GM12891 (cell line): Measurements from ENCODE around the gene GRM1.
"Not testable (repeated sequence)": the region's sequence is repeated elsewhere in the genome, so short reads cannot be mapped to it uniquely, and the experiment has no call there.

ENCODE experiments used
- DNase-seq: peaks from one replicate; pipeline ENCODE4 v3.0.0; 2011; ENCODE audit warnings: low spot score; ENCODE audit not compliant: insufficient read length
- FAIRE-seq: peaks from 2 replicates; lab custom pipeline; 2011; peaks lifted over from hg19 to GRCh38; lab: Jason Lieb, UNC
- PAX5 ChIP-seq: IDR thresholded peaks from 2 replicates; pipeline ENCODE4 v1.6.1; 2011; ENCODE audit warnings: low read length, moderate library complexity, mild to moderate bottlenecking; ENCODE audit not compliant: insufficient read depth, severe bottlenecking
- POLR2A ChIP-seq: IDR thresholded peaks from 2 replicates; pipeline ENCODE4 v1.6.1; 2011; ENCODE audit warnings: low read depth, low read length, control low read depth
- POLR2AphosphoS5 ChIP-seq: IDR thresholded peaks from 2 replicates; pipeline ENCODE4 v1.6.1; 2011; ENCODE audit warnings: low read depth, low read length, control low read depth
- POU2F2 ChIP-seq: IDR thresholded peaks from 2 replicates; pipeline ENCODE4 v1.6.1; 2011; ENCODE audit warnings: low read depth, mild to moderate bottlenecking, control low read depth, low read length, moderate library complexity
- SPI1 ChIP-seq: IDR thresholded peaks from 2 replicates; pipeline ENCODE4 v1.6.1; 2011; ENCODE audit warnings: low read depth, low read length, control low read depth
- TAF1 ChIP-seq: IDR thresholded peaks from 2 replicates; pipeline ENCODE4 v1.6.1; 2011; ENCODE audit warnings: low read depth, low read length, control low read depth

Gene GRM1

GRCh38 chr6:146209942-146210341 is 181.1 kb downstream of the GRM1 start:
- TF ChIP-seq POLR2A (no peak), POU2F2 (no peak), SPI1 (no peak), PAX5 (no peak), TAF1 (no peak), POLR2AphosphoS5 (no peak)
- FAIRE-seq (no peak), DNase-seq (no peak)

GRCh38 chr6:146210406-146211083 is 181.7 kb downstream of the GRM1 start:
- TF ChIP-seq POU2F2 (no peak), POLR2AphosphoS5 (no peak), PAX5 (no peak), SPI1 (no peak), TAF1 (no peak), POLR2A (no peak)
- DNase-seq (no peak), FAIRE-seq (no peak)

- DNase-seq = no peak
- FAIRE-seq = no peak
- TF ChIP-seq PAX5 = no peak
- TF ChIP-seq POU2F2 = no peak
- TF ChIP-seq TAF1 = no peak
- no peak for TF ChIP-seq POLR2A
- no peak for TF ChIP-seq POLR2AphosphoS5
- TF ChIP-seq SPI1 = no peak
Observed at GRCh38 chr6:146211646-146212045, 182.8 kb downstream of the GRM1 start.

GRCh38 chr6:146212781-146213180 is 183.9 kb downstream of the GRM1 start:
- no peak for TF ChIP-seq PAX5
- FAIRE-seq = no peak
- no peak for DNase-seq

GRCh38 chr6:146219101-146219500 is 190.2 kb downstream of the GRM1 start:
- DNase-seq = no peak
- no peak for TF ChIP-seq POU2F2
- no peak for TF ChIP-seq POLR2A
- no peak for TF ChIP-seq TAF1
- TF ChIP-seq POLR2AphosphoS5 = no peak
- no peak for TF ChIP-seq SPI1
- TF ChIP-seq PAX5 = no peak
- no peak for FAIRE-seq

GRCh38 chr6:146224449-146224848 is 195.6 kb downstream of the GRM1 start:
- no peak for TF ChIP-seq TAF1
- TF ChIP-seq SPI1 = no peak
- TF ChIP-seq POLR2AphosphoS5 = no peak
- TF ChIP-seq POU2F2 = no peak
- TF ChIP-seq POLR2A = no peak
- no peak for TF ChIP-seq PAX5
- FAIRE-seq (no peak), DNase-seq (no peak)

- TF ChIP-seq PAX5 (no peak), POU2F2 (no peak), TAF1 (no peak), POLR2A (no peak), SPI1 (no peak)
- FAIRE-seq = no peak
- no peak for DNase-seq
Observed at GRCh38 chr6:146224988-146225387, 196.1 kb downstream of the GRM1 start.

GRCh38 chr6:146240322-146240721 is 211.5 kb downstream of the GRM1 start:
- FAIRE-seq = no peak
- TF ChIP-seq TAF1 (no peak), PAX5 (no peak), POLR2A (no peak), SPI1 (no peak), POLR2AphosphoS5 (no peak), POU2F2 (no peak)
- DNase-seq = no peak

- DNase-seq (no peak), FAIRE-seq (no peak)
- TF ChIP-seq TAF1 (no peak), POLR2AphosphoS5 (no peak), PAX5 (no peak), POLR2A (no peak), POU2F2 (no peak), SPI1 (no peak)
Observed at GRCh38 chr6:146240807-146241206, 211.9 kb downstream of the GRM1 start.

GRCh38 chr6:146243646-146244045 is 214.8 kb downstream of the GRM1 start:
- not testable (repeated sequence) for FAIRE-seq, DNase-seq

- no peak for FAIRE-seq
- no peak for DNase-seq
Observed at GRCh38 chr6:146244630-146245143, 215.8 kb downstream of the GRM1 start.

More at GRCh38 chr6:146244630-146245143, 215.8 kb downstream of the GRM1 start:
- TF ChIP-seq TAF1 = no peak
- TF ChIP-seq POLR2A = no peak
- TF ChIP-seq PAX5 = no peak
- no peak for TF ChIP-seq SPI1
- TF ChIP-seq POLR2AphosphoS5 = no peak
- TF ChIP-seq POU2F2 = no peak
